Measurements from ENCODE around the gene PDCD11. TPM values are rescaled to one million over a fixed set of nuclear protein-coding genes. Genes with fewer than 3 reads are reported as not detected.

PDCD11 gene
- total RNA-seq, 1 donor from 2014 or later, result 4.8 TPM

- TF ChIP-seq CTCF (IDR thresholded peaks at IDR 0.05), result no peak
- intact Hi-C loops (cut with DNase I), result no loop called here
- DNase-seq (ENCODE audit: low spot score in 2 of 2), result no peak
- Histone ChIP-seq H3K4me1 (no peaks in the 10 kb centered on the region), H3K9me3 (no peaks in the 10 kb centered on the region), H3K4me3 (no peak overlapping the region), H3K36me3 (peaks cover 83 to 94% of the 10 kb centered on the region in 2 donors), H3K27ac (no peak overlapping the region), H3K27me3 (no peaks in the 10 kb centered on the region)
Measured at GRCh38 chr10:103419101-103419500, 22.7 kb downstream of the PDCD11 start.

GRCh38 chr10:103423748-103424147 is 27.3 kb downstream of the PDCD11 start:
- H3K4me1 ChIP-seq, result no peaks in the 10 kb centered on the region
- no peak overlapping the region for H3K27ac ChIP-seq
- no peaks in the 10 kb centered on the region for H3K27me3 ChIP-seq
- DNase-seq (ENCODE audit: low spot score in 2 of 2), result no peak
- no peak for TF ChIP-seq CTCF (IDR thresholded peaks at IDR 0.05)
- H3K36me3 ChIP-seq, result peaks cover 56 to 87% of the 10 kb centered on the region in 2 donors
- no peaks in the 10 kb centered on the region for H3K9me3 ChIP-seq
- no peak overlapping the region for H3K4me3 ChIP-seq
- intact Hi-C loops (cut with DNase I), result no loop called here

- Histone ChIP-seq H3K27me3 (no peaks in the 10 kb centered on the region), H3K4me1 (no peaks in the 10 kb centered on the region), H3K9me3 (no peaks in the 10 kb centered on the region), H3K27ac (no peak overlapping the region), H3K4me3 (no peak overlapping the region), H3K36me3 (peaks cover 41 to 72% of the 10 kb centered on the region in 2 donors)
- no peak for DNase-seq (ENCODE audit: low spot score in 2 of 2)
- intact Hi-C loops (cut with DNase I), result no loop called here
- no peak for TF ChIP-seq CTCF (IDR thresholded peaks at IDR 0.05)
Measured at GRCh38 chr10:103427866-103428265, 31.4 kb downstream of the PDCD11 start.

- no peaks in the 10 kb centered on the region for H3K4me1 ChIP-seq
- no peak for DNase-seq (ENCODE audit: low spot score in 2 of 2)
- H3K27ac ChIP-seq, result no peak overlapping the region
- no peaks in the 10 kb centered on the region for H3K9me3 ChIP-seq
- no peaks in the 10 kb centered on the region for H3K27me3 ChIP-seq
- H3K36me3 ChIP-seq, result peaks cover 31 to 72% of the 10 kb centered on the region in 2 donors
- no peak overlapping the region for H3K4me3 ChIP-seq
- intact Hi-C loops (cut with DNase I), result no loop called here
- no peak for TF ChIP-seq CTCF (IDR thresholded peaks at IDR 0.05)
Measured at GRCh38 chr10:103428989-103429643, 32.7 kb downstream of the PDCD11 start.

GRCh38 chr10:103429647-103430046 is 33.2 kb downstream of the PDCD11 start:
- H3K4me1 ChIP-seq, result no peaks in the 10 kb centered on the region
- H3K27ac ChIP-seq, result no peak overlapping the region
- intact Hi-C loops (cut with DNase I), result no loop called here
- no peak for DNase-seq (ENCODE audit: low spot score in 2 of 2)
- peaks cover 26 to 72% of the 10 kb centered on the region in 2 donors for H3K36me3 ChIP-seq
- no peak for TF ChIP-seq CTCF (IDR thresholded peaks at IDR 0.05)
- H3K9me3 ChIP-seq, result no peaks in the 10 kb centered on the region
- no peaks in the 10 kb centered on the region for H3K27me3 ChIP-seq
- H3K4me3 ChIP-seq, result no peak overlapping the region

GRCh38 chr10:103431902-103432301 is 35.5 kb downstream of the PDCD11 start:
- Histone ChIP-seq H3K4me1 (no peaks in the 10 kb centered on the region), H3K4me3 (no peak overlapping the region), H3K27ac (no peak overlapping the region), H3K9me3 (no peaks in the 10 kb centered on the region), H3K27me3 (no peaks in the 10 kb centered on the region), H3K36me3 (peaks cover 30 to 75% of the 10 kb centered on the region in 2 donors)
- no peak for TF ChIP-seq CTCF (IDR thresholded peaks at IDR 0.05)
- no peak for DNase-seq (ENCODE audit: low spot score in 2 of 2)
- intact Hi-C loops (cut with DNase I), result no loop called here
